H1 (cell line): ENCODE measurements around the gene RBMS1. TPM values are rescaled to one million over a fixed set of nuclear protein-coding genes. Genes with fewer than 3 reads are reported as not detected.

Experiments used
- CBX5 ChIP-seq: fragments of 300-800, 300-1000 bp; sonication (generic); IDR thresholded peaks from 2 replicates; pipeline ENCODE4 v1.7.1; 2016; ENCODE audit warnings: antibody characterized with exemption, low read length, low read depth
- CREB1 ChIP-seq: IDR thresholded peaks from 2 replicates; pipeline ENCODE4 v1.6.1; 2012; ENCODE audit warnings: inconsistent platforms
- CTCF ChIP-seq, 3 experiments: IDR thresholded peaks; 1 replicate in 2 of 3; 2 replicates in 1 of 3; pipeline versions ENCODE4 v1.5.1 to v1.6.1; 2011; ENCODE audit warnings: low read length in 3 of 3, mild to moderate bottlenecking in 3 of 3, inconsistent platforms in 2 of 3, low read depth in 1 of 3, moderate library complexity in 1 of 3; ENCODE audit not compliant: insufficient read depth in 1 of 3; ENCODE audit errors: control extremely low read depth in 1 of 3
- E2F6 ChIP-seq: IDR thresholded peaks from 2 replicates; pipeline ENCODE4 v1.6.1; 2012; ENCODE audit warnings: inconsistent platforms
- EP300 ChIP-seq, 2 experiments: IDR thresholded peaks; 1 replicate in 1 of 2; 2 replicates in 1 of 2; pipeline ENCODE4 v1.6.1; 2011 to 2012; ENCODE audit warnings: low read depth in 2 of 2, low read length in 2 of 2, mild to moderate bottlenecking in 2 of 2, borderline replicate concordance in 1 of 2, inconsistent platforms in 1 of 2, moderate library complexity in 1 of 2
- GABPA ChIP-seq: IDR thresholded peaks from 2 replicates; pipeline ENCODE4 v1.6.1; 2011; ENCODE audit warnings: mild to moderate bottlenecking, low read length, moderate library complexity, borderline replicate concordance; ENCODE audit not compliant: insufficient read depth
- HDAC6 ChIP-seq: IDR thresholded peaks from one replicate; pipeline ENCODE4 v1.7.1; 2012; ENCODE audit warnings: low read depth, mild to moderate bottlenecking, inconsistent platforms, low read length, moderate library complexity
- KDM1A ChIP-seq: fragments of 200-600, 300-600 bp; sonication (generic); IDR thresholded peaks from 2 replicates; pipeline ENCODE4 v1.7.1; 2016; ENCODE audit warnings: mild to moderate bottlenecking, low read length, borderline replicate concordance
- KDM5A ChIP-seq: fragments of 200-600 bp; IDR thresholded peaks from 2 replicates; pipeline ENCODE4 v1.7.1; 2012; ENCODE audit warnings: mild to moderate bottlenecking, low read length, inconsistent platforms, mixed read lengths
- MAX ChIP-seq: IDR thresholded peaks from 2 replicates; pipeline ENCODE4 v1.6.1; 2012; ENCODE audit warnings: inconsistent platforms
- PHF8 ChIP-seq: fragments of 200-600 bp; sonication (generic); conservative IDR thresholded peaks from 2 replicates; pipeline ENCODE4 v1.7.1; 2012; ENCODE audit warnings: low read depth, mild to moderate bottlenecking, inconsistent platforms, low read length, moderate library complexity
- POLR2A ChIP-seq, 2 experiments: IDR thresholded peaks; 1 replicate in 1 of 2; 2 replicates in 1 of 2; pipeline ENCODE4 v1.6.1; 2011; ENCODE audit warnings: low read depth in 2 of 2, low read length in 2 of 2, mild to moderate bottlenecking in 2 of 2; ENCODE audit errors: control extremely low read depth in 1 of 2
- POU5F1 ChIP-seq: IDR thresholded peaks from 2 replicates; pipeline ENCODE4 v1.6.1; 2011; ENCODE audit warnings: low read depth, mild to moderate bottlenecking, low read length, moderate library complexity
- RBBP5 ChIP-seq: IDR thresholded peaks from 2 replicates; pipeline ENCODE4 v1.7.1; 2012; ENCODE audit warnings: low read depth, mild to moderate bottlenecking, inconsistent platforms, low read length, moderate library complexity, borderline replicate concordance
- RXRA ChIP-seq: IDR thresholded peaks from 2 replicates; pipeline ENCODE4 v1.6.1; 2011; ENCODE audit warnings: low read depth, mild to moderate bottlenecking, low read length, moderate library complexity; ENCODE audit not compliant: insufficient read depth
- SP4 ChIP-seq: IDR thresholded peaks from 2 replicates; pipeline ENCODE4 v1.6.1; 2012; ENCODE audit warnings: low read length, inconsistent platforms
- TAF7 ChIP-seq: optimal IDR thresholded peaks from 2 replicates; pipeline ENCODE3; 2011; ENCODE audit warnings: low read depth, mild to moderate bottlenecking, inconsistent platforms, low read length, moderate library complexity, borderline replicate concordance
- TBP ChIP-seq: IDR thresholded peaks from 2 replicates; pipeline ENCODE4 v1.6.1; 2011; ENCODE audit warnings: low read depth, low read length, improper control_type of control experiment
- USF2 ChIP-seq: IDR thresholded peaks from 2 replicates; pipeline ENCODE4 v1.6.1; 2011; ENCODE audit warnings: low read length, improper control_type of control experiment
- polyA plus RNA-seq, 7 experiments: library from polyadenylated mRNA; depleted of rRNA in 3 of 7; stranded (reverse) in 5 of 7; unstranded in 2 of 7; fragments of >200 nt in 5 of 7; fragments of 200-250 nt in 2 of 7; gene quantifications; 1 replicate in 5 of 7; 2 replicates in 1 of 7; 4 replicates in 1 of 7; pipeline versions ENCODE4 v1.2.1 to v1.2.3, GENCODE V29; 2011 to 2013; ENCODE audit warnings: missing spikeins in 2 of 7, mixed read lengths in 2 of 7
- total RNA-seq: library from RNA; stranded (reverse); fragmentation: NEBNext Ultra II Directional; extraction: Animal tissue kit (Norgen Biotek cat#: 25700); gene quantifications from 2 replicates; pipeline ENCODE4 v1.2.1, GENCODE V29; 2021

RBMS1 gene
- total and polyA plus RNA-seq, 2 of the 8 experiments (the other 6 are each of a cell fraction or from before 2014, with no cell fraction given): 53.7 to 60.0 TPM

- TF ChIP-seq CBX5 (no peak), MAX (peak; percentile 93), EP300 (IDR thresholded peaks at IDR 0.05; ENCODE audit: borderline replicate concordance in 1 of 2, low read depth in 2 of 2, low read length in 2 of 2) (no peak), GABPA (no peak), E2F6 (peak; percentile 95), RBBP5 (peak; percentile 79; the same call in 1 of the 2 replicates), CTCF (IDR thresholded peaks at IDR 0.05; ENCODE audit: control extremely low read depth in 1 of 3, insufficient read depth in 1 of 3, low read depth in 1 of 3, low read length in 3 of 3) (peak; percentile 56 to 74 (median 61)), TBP (no peak; the same call in none of the 2 replicates), CREB1 (peak; percentile 31), PHF8 (peak; percentile 47; the same call in 1 of the 2 replicates), RXRA (no peak), POU5F1 (no peak), KDM1A (no peak), KDM5A (no peak), TAF7 (peak; percentile 82), HDAC6 (no peak), SP4 (no peak), USF2 (peak; percentile 84), POLR2A (IDR thresholded peaks at IDR 0.05; ENCODE audit: control extremely low read depth in 1 of 2, low read depth in 2 of 2, low read length in 2 of 2) (peak in 1 of 2 experiments; percentile 79; a peak in 2 of 3 replicates)
These were observed 223.6 kb downstream of the RBMS1 start (continued) for GRCh38 chr2:160269803-160270570.
